GM21423 (cell line): ENCODE results near the gene GRIN1.

Source experiments
- ATAC-seq: cut with Tn5 transposase; IDR thresholded peaks from one replicate; pipeline ENCODE4 v1.9.1; 2021; ENCODE audit warnings: mild to moderate bottlenecking, moderate library complexity; ENCODE audit not compliant: unreplicated experiment

GRIN1 gene

GRCh38 chr9:137138722-137139467 is at the start of gene GRIN1:
Gene GRIN1 (plus strand): TSS chr9:137139154. CDS start chr9:137139487, 333 bp downstream.
- ATAC-seq: no peak

- no peak for ATAC-seq
Observed at GRCh38 chr9:137089232-137089947, 49.6 kb upstream of the GRIN1 start.

GRCh38 chr9:137095664-137096517 is 43.1 kb upstream of the GRIN1 start:
- peak; percentile 59 for ATAC-seq

- ATAC-seq: no peak
Observed at GRCh38 chr9:137096785-137097546, 42.0 kb upstream of the GRIN1 start.

GRCh38 chr9:137097761-137098462 is 41.0 kb upstream of the GRIN1 start:
- no peak for ATAC-seq

- no peak for ATAC-seq
Observed at GRCh38 chr9:137099231-137099630, 39.7 kb upstream of the GRIN1 start.

GRCh38 chr9:137103206-137103999 is 35.6 kb upstream of the GRIN1 start:
- ATAC-seq: no peak

- ATAC-seq: no peak
Observed at GRCh38 chr9:137105814-137106661, 32.9 kb upstream of the GRIN1 start.

GRCh38 chr9:137106662-137107250 is 32.2 kb upstream of the GRIN1 start:
- ATAC-seq: no peak

- no peak for ATAC-seq
Observed at GRCh38 chr9:137107312-137107921, 31.5 kb upstream of the GRIN1 start.

- no peak for ATAC-seq
Observed at GRCh38 chr9:137107982-137108381, 31.0 kb upstream of the GRIN1 start.

- ATAC-seq: no peak
Observed at GRCh38 chr9:137108608-137109249, 30.2 kb upstream of the GRIN1 start.

- ATAC-seq: no peak
Observed at GRCh38 chr9:137109250-137110146, 29.5 kb upstream of the GRIN1 start.

- no peak for ATAC-seq
Observed at GRCh38 chr9:137110147-137110910, 28.6 kb upstream of the GRIN1 start.
